ENCODE data around the gene ATP1B1. TPM values are rescaled to one million over a fixed set of nuclear protein-coding genes. Genes with fewer than 3 reads are reported as not detected.

ATP1B1 gene
- total RNA-seq, 2 experiments from 2014 or later, result 4.0 to 5.4 TPM

DNA sequence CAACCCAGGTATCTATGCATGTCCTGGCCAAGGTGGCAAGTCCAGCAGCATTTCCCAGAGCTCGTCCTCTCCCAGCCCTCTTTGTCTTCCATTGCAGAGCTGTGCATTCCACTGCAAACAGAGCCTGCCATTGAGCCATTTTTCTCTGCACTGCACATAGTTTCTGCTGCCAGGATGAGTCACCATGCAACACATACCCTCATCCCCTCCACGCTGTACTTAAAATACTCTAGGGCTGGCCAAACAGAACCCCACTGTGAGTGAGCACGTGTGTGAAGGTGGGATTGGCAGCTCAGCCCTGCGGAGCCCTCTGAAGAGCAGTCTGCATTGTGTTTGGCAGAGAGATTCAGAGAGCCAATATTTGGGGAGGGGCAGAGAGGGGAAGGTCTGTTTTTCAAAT, 3.9 kb upstream of the ATP1B1 start:
- CTCF ChIA-PET, result interaction anchor here (1.0 kb wide), 1 partner anchor 246 kb away, joined by 3 read pairs; no protein-coding TSS in a partner anchor
- H3K27me3 Mint-ChIP-seq, result peaks cover 14% of the 10 kb centered on the region
- no peak for DNase-seq
- H3K4me1 Mint-ChIP-seq, result peaks cover 5% of the 10 kb centered on the region
- no peak overlapping the region for H3K4me3 Mint-ChIP-seq
- no peak for ATAC-seq
- no peak overlapping the region for H3K27ac Mint-ChIP-seq
- no peaks in the 10 kb centered on the region for H3K36me3 Mint-ChIP-seq
- no peaks in the 10 kb centered on the region for H3K9me3 Mint-ChIP-seq (ENCODE audit: low read depth)

GRCh38 chr1:169103002-169103401, 3.5 kb upstream of the ATP1B1 start:
- ATAC-seq (no peak), DNase-seq (no peak)
- Mint-ChIP-seq H3K4me3 (no peak overlapping the region), H3K9me3 (ENCODE audit: low read depth) (no peaks in the 10 kb centered on the region), H3K27me3 (peaks cover 19% of the 10 kb centered on the region), H3K36me3 (no peaks in the 10 kb centered on the region), H3K4me1 (peaks cover 8% of the 10 kb centered on the region), H3K27ac (no peak overlapping the region)
- CTCF ChIA-PET, result interaction anchor here (1.0 kb wide), 1 partner anchor 245 kb away, joined by 3 read pairs; no protein-coding TSS in a partner anchor

DNA sequence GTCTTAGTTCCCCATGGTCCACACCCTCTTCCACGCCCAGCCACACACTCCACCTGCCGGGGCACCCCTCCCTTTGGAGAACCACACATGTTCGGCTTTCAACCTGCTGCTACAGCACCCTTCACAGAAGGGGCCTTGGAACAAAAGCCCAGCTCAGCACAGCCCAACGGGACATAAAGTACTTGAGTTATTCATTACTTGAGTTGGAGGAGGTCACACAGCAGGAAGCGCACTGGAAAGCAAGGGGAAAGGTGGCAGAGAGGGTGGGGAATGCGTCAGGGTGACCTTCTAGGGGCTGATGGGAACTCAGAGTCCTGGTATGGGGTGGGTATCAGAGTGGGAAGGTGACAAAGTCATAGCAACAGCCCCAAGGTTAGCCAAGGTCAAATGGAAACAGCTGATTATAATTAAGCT, 3.0 kb upstream of the ATP1B1 start:
- Mint-ChIP-seq H3K27me3 (peaks cover 20% of the 10 kb centered on the region), H3K4me3 (no peak overlapping the region), H3K27ac (no peak overlapping the region), H3K9me3 (ENCODE audit: low read depth) (no peaks in the 10 kb centered on the region), H3K4me1 (peaks cover 12% of the 10 kb centered on the region), H3K36me3 (no peaks in the 10 kb centered on the region)
- CTCF ChIA-PET, result interaction anchor here (1.0 kb wide), 1 partner anchor 245 kb away, joined by 3 read pairs; no protein-coding TSS in a partner anchor
- ATAC-seq (no peak), DNase-seq (no peak)

DNA sequence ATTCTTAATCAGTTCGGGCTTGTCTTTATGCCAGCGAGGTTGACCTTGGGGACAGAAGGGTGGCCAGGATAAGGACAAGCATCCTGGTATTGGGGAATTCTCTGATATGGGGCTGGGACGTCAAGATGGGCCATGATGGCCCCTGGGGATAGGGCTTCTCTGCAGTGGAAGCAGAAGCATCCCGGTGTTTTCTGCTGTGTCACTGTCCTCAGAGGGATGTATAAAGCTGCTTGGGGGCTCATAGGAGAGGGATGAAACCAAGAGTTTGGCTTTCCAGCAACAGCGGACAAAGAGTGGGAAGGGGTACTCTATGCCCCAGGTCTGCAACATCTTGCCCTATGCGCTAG, 1.4 kb upstream of the ATP1B1 start:
- no peaks in the 10 kb centered on the region for H3K9me3 Mint-ChIP-seq (ENCODE audit: low read depth)
- no peak for DNase-seq
- H3K4me1 Mint-ChIP-seq, result peaks cover 20% of the 10 kb centered on the region
- H3K27me3 Mint-ChIP-seq, result peaks cover 20% of the 10 kb centered on the region
- no peaks in the 10 kb centered on the region for H3K36me3 Mint-ChIP-seq
- H3K4me3 Mint-ChIP-seq, result peak overlapping the region; percentile 54
- no peak for ATAC-seq
- H3K27ac Mint-ChIP-seq, result no peak overlapping the region
- CTCF ChIA-PET, result interaction anchor here (0.9 kb wide), 1 partner anchor 20 kb away, joined by 3 read pairs; no protein-coding TSS in a partner anchor

GRCh38 chr1:169105434-169106094, 926 bp upstream of the ATP1B1 start:
- no peak overlapping the region for H3K27ac Mint-ChIP-seq
- H3K27me3 Mint-ChIP-seq, result peaks cover 18% of the 10 kb centered on the region
- H3K36me3 Mint-ChIP-seq, result no peaks in the 10 kb centered on the region
- H3K9me3 Mint-ChIP-seq (ENCODE audit: low read depth), result no peaks in the 10 kb centered on the region
- DNase-seq (peak; percentile 50), ATAC-seq (peak; percentile 25)
- H3K4me3 Mint-ChIP-seq, result peak overlapping the region; percentile 54
- peaks cover 25% of the 10 kb centered on the region for H3K4me1 Mint-ChIP-seq
- CTCF ChIA-PET, result interaction anchor here (0.9 to 1.4 kb wide), 3 partner anchors 11 to 667 kb away, joined by 3 to 6 read pairs (median 4); no protein-coding TSS in a partner anchor

DNA sequence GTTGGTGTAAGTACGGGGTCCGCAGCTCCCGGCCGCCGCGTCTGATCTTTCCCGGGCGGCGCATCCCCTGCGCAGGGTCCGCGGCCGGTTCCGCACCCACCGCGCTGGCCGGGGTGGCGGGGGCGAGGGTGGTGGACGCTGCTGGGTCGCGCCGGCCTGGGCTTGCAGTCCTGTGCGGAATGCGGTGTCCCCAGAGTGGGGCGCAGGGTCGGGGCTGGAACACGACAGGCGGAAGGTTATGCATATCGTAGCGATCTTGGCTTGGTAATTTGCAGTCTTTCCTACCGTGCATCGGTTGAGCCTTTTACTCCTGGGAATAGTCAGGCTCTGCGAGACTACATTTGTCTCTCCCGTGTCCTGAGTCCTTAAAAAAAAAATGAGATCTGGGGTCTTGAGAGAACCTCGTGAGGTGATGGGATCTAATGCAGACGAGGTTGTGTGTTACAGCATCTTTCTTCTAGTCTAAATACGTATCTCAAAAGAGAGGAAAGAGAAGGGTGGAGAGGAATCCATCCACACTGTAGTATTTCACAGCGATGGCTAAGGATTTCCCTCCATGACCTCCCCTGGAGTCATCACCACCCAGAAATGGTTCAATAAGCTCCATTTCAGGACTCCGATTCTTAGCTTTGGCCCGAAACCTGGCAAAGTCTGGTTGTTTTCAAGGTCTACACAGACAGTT, 572 bp downstream of the ATP1B1 start:
- CTCF ChIA-PET, result interaction anchor here (0.6 to 1.4 kb wide), 4 partner anchors 9 to 503 kb away, joined by 3 to 6 read pairs (median 4); no protein-coding TSS in a partner anchor
- H3K4me3 Mint-ChIP-seq, result peak overlapping the region; percentile 73
- no peaks in the 10 kb centered on the region for H3K9me3 Mint-ChIP-seq (ENCODE audit: low read depth)
- H3K4me1 Mint-ChIP-seq, result peaks cover 25% of the 10 kb centered on the region
- H3K27me3 Mint-ChIP-seq, result peaks cover 14% of the 10 kb centered on the region
- H3K36me3 Mint-ChIP-seq, result no peaks in the 10 kb centered on the region
- no peak for DNase-seq
- H3K27ac Mint-ChIP-seq, result peak overlapping the region; percentile 9
- ATAC-seq, result no peak

GRCh38 chr1:169107603-169108208, 1.2 kb downstream of the ATP1B1 start:
- peaks cover 12% of the 10 kb centered on the region for H3K27me3 Mint-ChIP-seq
- H3K36me3 Mint-ChIP-seq, result no peaks in the 10 kb centered on the region
- H3K4me3 Mint-ChIP-seq, result peak overlapping the region; percentile 73
- H3K27ac Mint-ChIP-seq, result no peak overlapping the region
- H3K9me3 Mint-ChIP-seq (ENCODE audit: low read depth), result no peaks in the 10 kb centered on the region
- ATAC-seq (no peak), DNase-seq (no peak)
- peaks cover 25% of the 10 kb centered on the region for H3K4me1 Mint-ChIP-seq
- CTCF ChIA-PET, result interaction anchor here (0.8 to 1.5 kb wide), 3 partner anchors 31 to 668 kb away, joined by 3 to 6 read pairs (median 4); no protein-coding TSS in a partner anchor

- Mint-ChIP-seq H3K9me3 (ENCODE audit: low read depth) (no peaks in the 10 kb centered on the region), H3K36me3 (no peaks in the 10 kb centered on the region), H3K27me3 (peaks cover 12% of the 10 kb centered on the region), H3K4me3 (peak overlapping the region; percentile 41), H3K4me1 (peaks cover 25% of the 10 kb centered on the region), H3K27ac (no peak overlapping the region)
- DNase-seq (no peak), ATAC-seq (no peak)
- CTCF ChIA-PET, result interaction anchor here (1.3 to 1.5 kb wide), 2 partner anchors 505 to 669 kb away, joined by 4 to 6 read pairs; no protein-coding TSS in a partner anchor
Observed at GRCh38 chr1:169108223-169108622, 1.7 kb downstream of the ATP1B1 start.

DNA sequence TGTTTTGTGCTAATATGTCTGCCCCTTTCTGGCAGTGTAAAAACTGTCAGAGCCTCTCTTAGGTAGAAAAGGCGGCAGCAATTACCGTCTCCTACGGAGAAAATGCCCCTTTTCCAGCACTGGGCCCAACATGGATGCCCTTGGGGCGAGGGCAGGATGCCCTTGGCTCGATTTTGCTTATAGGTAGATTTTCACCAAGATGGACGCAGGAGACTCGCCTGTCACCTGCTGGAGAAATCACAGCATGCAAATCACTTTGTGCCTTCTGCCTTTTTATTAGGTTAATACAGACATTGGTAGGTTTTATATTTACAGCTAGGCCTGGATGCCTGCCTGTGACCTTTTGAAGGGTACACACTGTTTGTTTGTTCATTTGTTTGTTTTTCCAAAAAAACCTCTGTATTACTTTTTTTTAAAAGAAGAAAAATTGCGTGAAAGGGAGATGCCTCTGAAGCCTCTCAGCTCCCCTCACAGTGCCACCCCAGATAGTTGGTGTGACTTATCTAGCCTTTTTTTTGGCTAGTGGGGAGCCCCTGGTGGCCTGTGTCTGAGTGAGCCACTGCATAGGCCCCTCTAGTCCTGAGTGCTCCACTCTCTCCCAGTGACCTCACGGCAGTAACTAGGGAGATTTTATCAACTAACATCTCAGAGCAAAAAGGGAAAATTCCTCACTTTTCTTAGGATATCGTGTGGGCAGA, 2.5 kb downstream of the ATP1B1 start:
- CTCF ChIA-PET, result interaction anchor here (1.0 to 2.3 kb wide), 5 partner anchors 16 to 767 kb away, joined by 3 to 10 read pairs (median 4); no protein-coding TSS in a partner anchor
- Mint-ChIP-seq H3K4me3 (no peak overlapping the region), H3K27me3 (peaks cover 12% of the 10 kb centered on the region), H3K36me3 (no peaks in the 10 kb centered on the region), H3K9me3 (ENCODE audit: low read depth) (no peaks in the 10 kb centered on the region), H3K4me1 (peaks cover 25% of the 10 kb centered on the region), H3K27ac (no peak overlapping the region)
- DNase-seq (no peak), ATAC-seq (no peak)

GRCh38 chr1:169109561-169110134, 3.2 kb downstream of the ATP1B1 start:
- Mint-ChIP-seq H3K9me3 (ENCODE audit: low read depth) (no peaks in the 10 kb centered on the region), H3K27ac (no peak overlapping the region), H3K4me3 (no peak overlapping the region), H3K36me3 (no peaks in the 10 kb centered on the region), H3K4me1 (peaks cover 25% of the 10 kb centered on the region), H3K27me3 (peaks cover 12% of the 10 kb centered on the region)
- no peak for DNase-seq
- CTCF ChIA-PET, result interaction anchor here (1.0 to 2.3 kb wide), 6 partner anchors 15 to 768 kb away, joined by 3 to 10 read pairs (median 4); no protein-coding TSS in a partner anchor
- ATAC-seq, result no peak

DNA sequence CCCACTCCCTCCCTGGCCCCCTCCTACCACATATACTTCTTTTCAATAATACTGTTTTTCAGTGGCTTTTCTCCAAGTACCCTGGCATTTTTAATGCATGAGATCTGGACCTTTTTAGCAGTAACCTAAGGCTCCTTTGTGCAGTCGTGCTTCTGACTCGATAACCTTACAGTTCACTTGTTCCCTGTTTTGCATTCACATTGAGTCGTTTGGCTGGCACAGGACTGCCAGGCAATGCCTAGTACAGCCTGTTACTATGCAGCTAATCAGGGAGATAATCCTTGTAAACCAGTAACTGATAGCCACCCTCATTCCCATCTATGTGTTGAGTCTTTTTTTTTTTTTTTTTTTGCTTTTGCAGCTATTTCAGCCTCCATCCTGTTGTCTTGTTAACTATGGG, 3.7 kb downstream of the ATP1B1 start:
- Mint-ChIP-seq H3K9me3 (ENCODE audit: low read depth) (no peaks in the 10 kb centered on the region), H3K27ac (no peak overlapping the region), H3K4me1 (peaks cover 25% of the 10 kb centered on the region), H3K36me3 (no peaks in the 10 kb centered on the region), H3K4me3 (no peak overlapping the region), H3K27me3 (peaks cover 12% of the 10 kb centered on the region)
- DNase-seq (no peak), ATAC-seq (no peak)
- CTCF ChIA-PET, result interaction anchor here (1.0 to 2.3 kb wide), 3 partner anchors 15 to 671 kb away, joined by 3 to 10 read pairs (median 3); no protein-coding TSS in a partner anchor

DNA sequence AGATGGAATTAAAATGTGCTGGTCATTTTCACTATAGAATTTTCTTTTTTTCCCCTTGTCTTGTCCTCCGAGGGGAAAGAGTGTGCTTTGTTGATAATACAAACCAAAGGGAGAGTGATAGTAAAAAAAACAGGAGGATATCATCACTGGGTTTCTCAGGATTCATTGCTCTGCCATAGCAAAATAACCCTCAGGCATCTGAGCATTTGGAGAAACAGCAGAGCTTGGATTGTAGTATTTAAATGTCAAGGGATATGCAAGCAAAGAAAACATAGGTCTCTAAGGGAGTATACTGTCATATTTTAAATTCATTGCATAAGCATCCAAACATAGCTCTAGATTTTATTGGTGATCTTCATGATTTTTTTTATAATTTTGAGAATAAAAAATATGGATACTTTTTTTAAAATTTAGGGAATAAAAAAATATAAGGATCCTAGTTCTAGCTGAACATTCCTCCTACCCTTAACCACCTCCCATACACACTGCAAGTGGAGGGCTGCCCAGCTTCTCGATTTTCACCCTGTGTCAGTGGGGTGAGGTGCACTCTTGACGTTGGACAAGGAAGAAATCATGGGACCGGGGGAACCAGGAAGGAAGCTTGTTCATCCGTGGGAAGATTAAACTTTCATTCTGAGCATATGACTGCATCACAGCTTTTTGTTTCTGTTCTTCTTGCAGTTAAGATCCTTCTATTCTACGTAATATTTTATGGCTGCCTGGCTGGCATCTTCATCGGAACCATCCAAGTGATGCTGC, 4.4 kb downstream of the ATP1B1 start:
- no peak overlapping the region for H3K27ac Mint-ChIP-seq

More for the DNA sequence above, 4.4 kb downstream of the ATP1B1 start:
- CTCF ChIA-PET, result interaction anchor here (1.2 to 2.3 kb wide), 2 partner anchors 507 to 672 kb away, joined by 3 to 10 read pairs; no protein-coding TSS in a partner anchor
- Mint-ChIP-seq H3K4me1 (peaks cover 27% of the 10 kb centered on the region), H3K4me3 (no peak overlapping the region), H3K27me3 (peaks cover 12% of the 10 kb centered on the region), H3K36me3 (no peaks in the 10 kb centered on the region), H3K9me3 (ENCODE audit: low read depth) (no peaks in the 10 kb centered on the region)
- ATAC-seq, result no peak
- no peak for DNase-seq
